HCT116 (cell line): ENCODE results near the gene SEC14L3. TPM values are rescaled to one million over a fixed set of nuclear protein-coding genes. Genes with fewer than 3 reads are reported as not detected.

Experiments
- ATAC-seq: fragments of 200-7000 bp; cut with Tn5 transposase; 2 replicates; pipeline ENCODE4 v1.9.1; 2020; ENCODE audit warnings: mild to moderate bottlenecking, moderate library complexity
- BruUV-seq: library from RNA; stranded (reverse); fragments of 400-500 nt; replicated peaks from 2 replicates; lab custom pipeline; 2021; lab: Mats Ljungman, UMichigan
- CTCF ChIA-PET: fragments of 300-600 bp; sonication (Branson Sonifier 250); formaldehyde crosslinking; loops from one replicate; lab custom pipeline; 2021; ENCODE audit warnings: antibody characterized with exemption; lab: Charles Lee
- POLR2A ChIA-PET: fragments of 300-600, 350-600 bp; sonication (Branson Sonifier 250); formaldehyde crosslinking; loops from one replicate; lab custom pipeline; 2021; ENCODE audit warnings: antibody characterized with exemption; lab: Charles Lee
- RAD21 ChIA-PET, 2 experiments: fragments of 300-600 bp; sonication (Branson Sonifier 250); formaldehyde crosslinking; loops; one replicate each; lab custom pipeline; 2023; ENCODE audit warnings: low total read pairs in 2 of 2; ENCODE audit not compliant: uncharacterized antibody in 2 of 2, unreplicated experiment in 2 of 2, low non-redundant PET in 1 of 2; lab: Charles Lee
- DNase-seq: peaks from one replicate; pipeline ENCODE4 v3.0.0-alpha.2; 2010; ENCODE audit warnings: low read depth, low spot score
- H2AFZ ChIP-seq: fragments of 200-600 bp; shearing (Covaris generic), sonication (generic); 2 replicates; pipeline ENCODE4 v1.6.1; 2017; ENCODE audit warnings: low read depth, mixed run types, mixed read lengths, antibody characterized with exemption, low read length; ENCODE audit not compliant: poor library complexity, severe bottlenecking
- H3K27ac ChIP-seq: 2 replicates; pipeline ENCODE4 v1.5.1; 2012; ENCODE audit warnings: low read depth, low read length
- H3K27me3 ChIP-seq: fragments of 200-600 bp; sonication (generic); 2 replicates; pipeline ENCODE4 v1.6.1; 2016; ENCODE audit warnings: mixed run types, low read length, mixed read lengths; ENCODE audit not compliant: insufficient read depth
- H3K36me3 ChIP-seq, 2 experiments: fragments of 200-500 bp in 1 of 2; fragments of 200-600 bp in 1 of 2; sonication (Bioruptor generic) in 1 of 2; sonication (generic) in 1 of 2; 2 replicates each; pipeline versions ENCODE4 v1.5.1 to v1.6.1; 2014 to 2016; ENCODE audit warnings: low read length in 2 of 2, inconsistent platforms in 1 of 2, mixed read lengths in 1 of 2, mixed run types in 1 of 2; ENCODE audit not compliant: insufficient read depth in 2 of 2, control insufficient read depth in 1 of 2
- H3K4me1 ChIP-seq, 2 experiments: fragments of 200-600 bp in 1 of 2; sonication (generic) in 1 of 2; 2 replicates each; pipeline versions ENCODE4 v1.5.1 to v1.6.1; 2012 to 2017; ENCODE audit warnings: low read length in 2 of 2, inconsistent platforms in 1 of 2, mild to moderate bottlenecking in 1 of 2, mixed read lengths in 1 of 2, mixed run types in 1 of 2, moderate library complexity in 1 of 2; ENCODE audit not compliant: insufficient read depth in 2 of 2, control insufficient read depth in 1 of 2
- H3K4me2 ChIP-seq: fragments of 200-600 bp; sonication (generic); 2 replicates; pipeline ENCODE4 v1.6.1; 2017; ENCODE audit warnings: mixed run types, low read length, mixed read lengths
- H3K4me3 ChIP-seq, 2 experiments: fragments of 200-600 bp in 1 of 2; sonication (generic) in 1 of 2; replicated peaks in 1 of 2; 2 replicates each; pipeline ENCODE4 v1.5.1; 2011 to 2016; ENCODE audit warnings: low read length in 2 of 2, control low read depth in 1 of 2, low read depth in 1 of 2, mild to moderate bottlenecking in 1 of 2, mixed read lengths in 1 of 2, mixed run types in 1 of 2
- H3K79me2 ChIP-seq: fragments of 200-600 bp; sonication (generic); 2 replicates; pipeline ENCODE4 v1.6.1; 2017; ENCODE audit warnings: mild to moderate bottlenecking, mixed run types, low read length, moderate library complexity, mixed read lengths; ENCODE audit not compliant: insufficient read depth
- H3K9ac ChIP-seq: fragments of 200-600 bp; sonication (generic); 2 replicates; pipeline ENCODE4 v1.6.1; 2016; ENCODE audit warnings: low read length, mixed read lengths
- H3K9me2 ChIP-seq: fragments of 200-600 bp; sonication (generic), shearing (Covaris generic); 2 replicates; pipeline ENCODE4 v1.6.1; 2017; ENCODE audit warnings: mixed run types, mild to moderate bottlenecking, moderate library complexity; ENCODE audit not compliant: insufficient read depth
- H3K9me3 ChIP-seq, 2 experiments: fragments of 200-500 bp in 1 of 2; fragments of 200-600 bp in 1 of 2; sonication (Bioruptor generic) in 1 of 2; sonication (generic) in 1 of 2; 2 replicates each; pipeline ENCODE4 v1.6.1; 2014 to 2017; ENCODE audit warnings: low read length in 2 of 2, mixed read lengths in 2 of 2, inconsistent platforms in 1 of 2, low read depth in 1 of 2, mild to moderate bottlenecking in 1 of 2, mixed run types in 1 of 2, moderate library complexity in 1 of 2; ENCODE audit not compliant: control insufficient read depth in 1 of 2, insufficient read depth in 1 of 2
- H4K20me1 ChIP-seq: fragments of 200-600 bp; sonication (generic), shearing (Covaris generic); 2 replicates; pipeline ENCODE4 v1.6.1; 2017; ENCODE audit warnings: mixed run types, mild to moderate bottlenecking, moderate library complexity; ENCODE audit not compliant: insufficient read depth
- ATF3 ChIP-seq: IDR thresholded peaks from 2 replicates; pipeline ENCODE4 v1.6.1; 2012
- CBX3 ChIP-seq: IDR thresholded peaks from 2 replicates; pipeline ENCODE4 v1.6.1; 2012; ENCODE audit warnings: low read depth
- CTCF ChIP-seq, 3 experiments: fragments of 200-600 bp in 1 of 3; sonication (generic) in 1 of 3; IDR thresholded peaks in 2 of 3; conservative IDR thresholded peaks in 1 of 3; 2 replicates each; pipeline ENCODE4 v1.5.1; 2012 to 2017; ENCODE audit warnings: low read depth in 2 of 3, low read length in 2 of 3, antibody characterized with exemption in 1 of 3, borderline replicate concordance in 1 of 3, control low read depth in 1 of 3, mild to moderate bottlenecking in 1 of 3, mixed read lengths in 1 of 3, mixed run types in 1 of 3, moderate library complexity in 1 of 3; ENCODE audit not compliant: insufficient read depth in 1 of 3
- EGR1 ChIP-seq: IDR thresholded peaks from 2 replicates; pipeline ENCODE4 v1.6.1; 2012; ENCODE audit warnings: low read depth
- ELF1 ChIP-seq: IDR thresholded peaks from 2 replicates; pipeline ENCODE4 v1.6.1; 2012; ENCODE audit warnings: low read depth, borderline replicate concordance
- MAX ChIP-seq: IDR thresholded peaks from 2 replicates; pipeline ENCODE4 v1.6.1; 2012
- POLR2A ChIP-seq: IDR thresholded peaks from 2 replicates; pipeline ENCODE4 v1.7.0; 2011; ENCODE audit warnings: borderline replicate concordance; ENCODE audit not compliant: insufficient read depth, insufficient read length; ENCODE audit errors: extremely low read depth
- RAD21 ChIP-seq: IDR thresholded peaks from 2 replicates; pipeline ENCODE4 v1.6.1; 2012; ENCODE audit warnings: low read depth, mild to moderate bottlenecking
- SIN3A ChIP-seq: IDR thresholded peaks from 2 replicates; pipeline ENCODE4 v1.6.1; 2012; ENCODE audit warnings: low read depth
- SP1 ChIP-seq: IDR thresholded peaks from 2 replicates; pipeline ENCODE4 v1.6.1; 2012; ENCODE audit warnings: low read depth
- SRF ChIP-seq: IDR thresholded peaks from 2 replicates; pipeline ENCODE4 v1.6.1; 2012; ENCODE audit warnings: low read depth
- YY1 ChIP-seq: IDR thresholded peaks from 2 replicates; pipeline ENCODE4 v1.6.1; 2011; ENCODE audit warnings: low read length, low read depth, moderate library complexity, mild to moderate bottlenecking; ENCODE audit not compliant: insufficient replicate concordance; ENCODE audit errors: extremely low read depth
- ZFX ChIP-seq: fragments of 450-650 bp; IDR thresholded peaks from 2 replicates; pipeline ENCODE4 v1.6.1; 2017
- ZNF274 ChIP-seq: fragments of 200-500 bp; sonication (Bioruptor generic); IDR thresholded peaks from 2 replicates; pipeline ENCODE4 v1.6.1; 2014; ENCODE audit warnings: mild to moderate bottlenecking, low read depth, low read length, inconsistent platforms
- intact Hi-C: fragments of 100-400 bp; cut with micrococcal nuclease; formaldehyde crosslinking; loops from 2 replicates; pipeline ENCODE4 v1.10.0; 2022
- total RNA-seq: library from RNA; stranded (reverse); gene quantifications from one replicate; pipeline ENCODE4 v1.2.1, GENCODE V29; 2021; ENCODE audit not compliant: unreplicated experiment
- TF ChIP-seq, protein P1 (sequence below): IDR thresholded peaks from 2 replicates; pipeline ENCODE4 v1.6.1; 2012; ENCODE audit warnings: low read depth

SEC14L3 gene
- total RNA-seq, 1 experiment from 2014 or later = not detected

DNA sequence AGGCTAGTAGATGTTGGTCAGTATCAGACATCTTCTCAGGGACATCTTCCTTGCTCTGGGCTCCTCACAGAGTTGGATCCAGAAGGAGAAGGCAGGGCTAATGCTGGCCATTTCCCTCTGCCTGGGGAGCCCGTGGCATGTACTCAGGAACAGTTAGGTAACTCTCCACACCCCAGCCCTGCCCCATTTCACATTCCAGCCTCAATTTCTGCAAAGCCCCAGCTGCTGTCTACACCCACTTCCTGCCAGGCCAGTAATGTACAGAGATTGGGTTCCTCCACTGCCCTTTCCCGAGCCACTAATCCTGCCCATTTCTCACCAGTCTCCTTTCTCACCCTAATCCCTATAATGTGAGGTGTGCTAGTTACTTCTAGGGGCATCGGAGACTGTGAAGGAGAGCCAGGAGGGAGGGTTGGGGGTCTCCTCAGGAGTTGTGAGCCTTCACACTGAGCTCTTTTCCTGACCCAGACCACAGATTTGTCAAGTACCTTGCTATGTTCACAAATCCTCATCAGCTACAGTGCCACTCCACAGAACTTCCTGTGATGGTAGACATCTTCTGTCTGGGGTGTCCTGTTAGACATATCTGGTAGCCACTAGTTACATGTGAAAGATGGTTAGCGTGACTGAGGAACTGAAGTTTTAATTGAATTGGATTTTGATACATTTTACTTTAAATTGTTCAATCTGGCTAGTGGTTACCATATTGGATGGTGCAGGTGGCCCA lies 1.3 kb upstream of the SEC14L3 start:
- RAD21 ChIA-PET = no interaction called here
- POLR2A ChIA-PET = no interaction called here
- no peak overlapping the region for H3K4me3 ChIP-seq
- no TSS peak for BruUV-seq
- no peaks in the 10 kb centered on the region for H3K9me3 ChIP-seq
- no peak overlapping the region for H3K4me2 ChIP-seq
- H4K20me1 ChIP-seq = no peaks in the 10 kb centered on the region
- no peak overlapping the region for H2AFZ ChIP-seq
- CTCF ChIA-PET = no interaction called here
- no peak overlapping the region for H3K27ac ChIP-seq
- H3K4me1 ChIP-seq = no peaks in the 10 kb centered on the region
- no peaks in the 10 kb centered on the region for H3K36me3 ChIP-seq
- H3K79me2 ChIP-seq = no peaks in the 10 kb centered on the region
- no peak for DNase-seq
- no peaks in the 10 kb centered on the region for H3K9me2 ChIP-seq
- ATAC-seq = no peak
- H3K27me3 ChIP-seq = peaks cover 10% of the 10 kb centered on the region; the same call in 1 of the 2 replicates
- H3K9ac ChIP-seq = no peak overlapping the region
- intact Hi-C loops = no loop called here
- TF ChIP-seq SRF (no peak), ZFX (no peak), POLR2A (no peak), ATF3 (no peak), EGR1 (no peak), SP1 (no peak), MAX (no peak), ELF1 (no peak), RAD21 (no peak), CBX3 (no peak), YY1 (no peak), CTCF (IDR thresholded peaks at IDR 0.05 in 2 of 3, conservative IDR thresholded peaks at IDR 0.05 in 1 of 3; ENCODE audit: borderline replicate concordance in 1 of 3, insufficient read depth in 1 of 3, low read depth in 2 of 3, low read length in 2 of 3) (no peak), ZNF274 (no peak), SIN3A (no peak)
- TF ChIP-seq, protein P1, sequence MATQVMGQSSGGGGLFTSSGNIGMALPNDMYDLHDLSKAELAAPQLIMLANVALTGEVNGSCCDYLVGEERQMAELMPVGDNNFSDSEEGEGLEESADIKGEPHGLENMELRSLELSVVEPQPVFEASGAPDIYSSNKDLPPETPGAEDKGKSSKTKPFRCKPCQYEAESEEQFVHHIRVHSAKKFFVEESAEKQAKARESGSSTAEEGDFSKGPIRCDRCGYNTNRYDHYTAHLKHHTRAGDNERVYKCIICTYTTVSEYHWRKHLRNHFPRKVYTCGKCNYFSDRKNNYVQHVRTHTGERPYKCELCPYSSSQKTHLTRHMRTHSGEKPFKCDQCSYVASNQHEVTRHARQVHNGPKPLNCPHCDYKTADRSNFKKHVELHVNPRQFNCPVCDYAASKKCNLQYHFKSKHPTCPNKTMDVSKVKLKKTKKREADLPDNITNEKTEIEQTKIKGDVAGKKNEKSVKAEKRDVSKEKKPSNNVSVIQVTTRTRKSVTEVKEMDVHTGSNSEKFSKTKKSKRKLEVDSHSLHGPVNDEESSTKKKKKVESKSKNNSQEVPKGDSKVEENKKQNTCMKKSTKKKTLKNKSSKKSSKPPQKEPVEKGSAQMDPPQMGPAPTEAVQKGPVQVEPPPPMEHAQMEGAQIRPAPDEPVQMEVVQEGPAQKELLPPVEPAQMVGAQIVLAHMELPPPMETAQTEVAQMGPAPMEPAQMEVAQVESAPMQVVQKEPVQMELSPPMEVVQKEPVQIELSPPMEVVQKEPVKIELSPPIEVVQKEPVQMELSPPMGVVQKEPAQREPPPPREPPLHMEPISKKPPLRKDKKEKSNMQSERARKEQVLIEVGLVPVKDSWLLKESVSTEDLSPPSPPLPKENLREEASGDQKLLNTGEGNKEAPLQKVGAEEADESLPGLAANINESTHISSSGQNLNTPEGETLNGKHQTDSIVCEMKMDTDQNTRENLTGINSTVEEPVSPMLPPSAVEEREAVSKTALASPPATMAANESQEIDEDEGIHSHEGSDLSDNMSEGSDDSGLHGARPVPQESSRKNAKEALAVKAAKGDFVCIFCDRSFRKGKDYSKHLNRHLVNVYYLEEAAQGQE = no peak
